ENCODE measurements around the gene CLEC4E. TPM values are rescaled to one million over a fixed set of nuclear protein-coding genes. Genes with fewer than 3 reads are reported as not detected.

Gene CLEC4E
- total RNA-seq, 1 experiment from 2014 or later, result not detected

GRCh38 chr12:8508910-8509841 is 31.5 kb downstream of the CLEC4E start:
- intact Hi-C loops (cut with micrococcal nuclease), result no loop called here
- Histone ChIP-seq H3K36me3 (ENCODE audit: control insufficient read depth in 1 of 2, insufficient read depth in 2 of 2, low read length in 2 of 2) (no peaks in the 10 kb centered on the region), H3K9me2 (ENCODE audit: insufficient read depth) (no peaks in the 10 kb centered on the region), H4K20me1 (ENCODE audit: insufficient read depth) (no peaks in the 10 kb centered on the region), H3K79me2 (ENCODE audit: insufficient read depth, low read length) (no peaks in the 10 kb centered on the region), H3K4me2 (ENCODE audit: low read length) (no peak overlapping the region), H3K4me3 (replicated peaks in 1 of 2; ENCODE audit: low read depth in 1 of 2, low read length in 2 of 2) (no peak overlapping the region), H3K9ac (ENCODE audit: low read length) (no peak overlapping the region), H2AFZ (ENCODE audit: low read depth, low read length, poor library complexity, severe bottlenecking) (no peak overlapping the region), H3K27me3 (ENCODE audit: insufficient read depth, low read length) (peaks cover 66% of the 10 kb centered on the region), H3K9me3 (ENCODE audit: control insufficient read depth in 1 of 2, insufficient read depth in 1 of 2, low read depth in 1 of 2, low read length in 2 of 2) (no peaks in the 10 kb centered on the region), H3K27ac (ENCODE audit: low read depth, low read length) (no peak overlapping the region), H3K4me1 (ENCODE audit: control insufficient read depth in 1 of 2, insufficient read depth in 2 of 2, low read length in 2 of 2) (no peaks in the 10 kb centered on the region)
- BruUV-seq (replicated peaks), result no TSS peak
- DNase-seq (ENCODE audit: low read depth, low spot score) (no peak), ATAC-seq (no peak)
- RAD21 ChIA-PET (ENCODE audit: low non-redundant PET in 1 of 2, low total read pairs in 2 of 2, uncharacterized antibody in 2 of 2, unreplicated experiment in 2 of 2), result no interaction called here
- CTCF ChIA-PET, result interaction anchor here (1.4 kb wide), 1 partner anchor 9 kb away, joined by 5 read pairs; no protein-coding TSS in a partner anchor
- TF ChIP-seq POLR2A (IDR thresholded peaks at IDR 0.05; ENCODE audit: borderline replicate concordance, extremely low read depth, insufficient read depth, insufficient read length), result no peak
- no peak for TF ChIP-seq EZH2phosphoT487 (IDR thresholded peaks at IDR 0.05; ENCODE audit: borderline replicate concordance)
- no peak for TF ChIP-seq CEBPB (IDR thresholded peaks at IDR 0.05; ENCODE audit: low read depth)
- TF ChIP-seq CTCF (IDR thresholded peaks at IDR 0.05 in 2 of 3, conservative IDR thresholded peaks at IDR 0.05 in 1 of 3; ENCODE audit: borderline replicate concordance in 1 of 3, insufficient read depth in 1 of 3, low read depth in 2 of 3, low read length in 2 of 3), result no peak
- TF ChIP-seq ATF3 (IDR thresholded peaks at IDR 0.05), result no peak
- TF ChIP-seq EZH2 (IDR thresholded peaks at IDR 0.05), result no peak
- TF ChIP-seq ZBTB33 (IDR thresholded peaks at IDR 0.05; ENCODE audit: extremely low read depth, insufficient replicate concordance, low read length), result no peak
- TF ChIP-seq FOSL1 (IDR thresholded peaks at IDR 0.05; ENCODE audit: low read depth), result no peak
- TF ChIP-seq RAD21 (IDR thresholded peaks at IDR 0.05; ENCODE audit: low read depth), result no peak
- no peak for TF ChIP-seq YY1 (IDR thresholded peaks at IDR 0.05; ENCODE audit: extremely low read depth, insufficient replicate concordance, low read depth, low read length)
- no peak for TF ChIP-seq ELF1 (IDR thresholded peaks at IDR 0.05; ENCODE audit: borderline replicate concordance, low read depth)
- TF ChIP-seq POLR2AphosphoS5 (IDR thresholded peaks at IDR 0.05; ENCODE audit: low read depth, low read length), result no peak
- TF ChIP-seq JUND (IDR thresholded peaks at IDR 0.05), result no peak
- no peak for TF ChIP-seq SP1 (IDR thresholded peaks at IDR 0.05; ENCODE audit: low read depth)
- TF ChIP-seq SIN3A (IDR thresholded peaks at IDR 0.05; ENCODE audit: low read depth), result no peak
- no peak for TF ChIP-seq ZFX (IDR thresholded peaks at IDR 0.05)
- no peak for TF ChIP-seq ZNF274 (IDR thresholded peaks at IDR 0.05; ENCODE audit: low read depth, low read length)
- POLR2A ChIA-PET, result no interaction called here

All from HCT116 (cell line).